HL-60/S4 treated with phorbol 12-myristate 13-acetate at 8.2 ng/mL for 4 days and 3 days (cell line): Measurements from ENCODE around the gene GTPBP1.

Experiments used
- in situ Hi-C: fragments of 300-500 bp; cut with MboI; formaldehyde crosslinking; loops from 2 replicates; pipeline ENCODE4 v1.15.0; 2022; ENCODE audit warnings: low sequenced_read_pairs

GTPBP1 gene

DNA sequence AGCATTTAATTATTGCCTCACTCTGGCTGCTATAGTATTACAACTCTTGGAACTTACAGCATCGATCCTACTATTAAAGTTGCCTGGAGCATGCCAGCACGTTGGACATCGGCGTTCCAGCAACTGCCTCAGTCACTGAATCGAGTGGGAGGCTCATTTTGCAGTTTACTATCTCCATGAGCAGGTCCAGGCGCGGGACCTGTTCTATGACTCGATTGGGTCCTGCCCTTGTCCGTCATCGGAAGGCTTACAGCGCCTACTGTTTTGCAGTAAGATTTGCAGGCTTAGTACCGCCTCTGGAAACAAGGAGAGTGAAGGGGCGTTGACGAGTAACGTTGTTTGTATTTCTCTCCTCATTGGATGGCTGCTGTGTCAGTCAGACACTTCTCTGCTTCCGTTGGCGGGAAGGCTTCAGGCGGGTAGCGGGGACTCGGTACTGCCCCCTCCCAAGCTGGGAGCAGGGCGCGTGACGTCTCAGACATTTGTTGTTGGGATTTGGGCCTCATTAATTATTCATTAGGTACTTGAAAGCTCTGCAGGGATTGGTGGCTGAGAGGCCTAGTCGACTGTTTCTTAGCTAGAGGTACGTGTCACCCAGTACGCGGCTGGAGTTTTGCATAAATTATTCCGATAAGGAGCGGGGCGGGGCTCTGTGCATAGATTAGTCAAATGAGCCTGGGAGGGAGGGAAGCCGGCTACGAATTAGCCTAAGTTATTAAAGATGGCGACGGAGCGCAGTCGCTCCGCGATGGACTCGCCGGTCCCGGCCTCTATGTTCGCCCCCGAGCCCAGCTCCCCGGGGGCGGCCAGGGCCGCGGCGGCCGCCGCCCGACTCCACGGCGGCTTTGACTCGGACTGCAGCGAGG, at the start of gene GTPBP1:
Gene GTPBP1 (plus strand): TSS at position 710 of the 866 bp plus-strand sequence. CDS start 12 bp downstream, at position 722.
- in situ Hi-C loops = no loop called here

DNA sequence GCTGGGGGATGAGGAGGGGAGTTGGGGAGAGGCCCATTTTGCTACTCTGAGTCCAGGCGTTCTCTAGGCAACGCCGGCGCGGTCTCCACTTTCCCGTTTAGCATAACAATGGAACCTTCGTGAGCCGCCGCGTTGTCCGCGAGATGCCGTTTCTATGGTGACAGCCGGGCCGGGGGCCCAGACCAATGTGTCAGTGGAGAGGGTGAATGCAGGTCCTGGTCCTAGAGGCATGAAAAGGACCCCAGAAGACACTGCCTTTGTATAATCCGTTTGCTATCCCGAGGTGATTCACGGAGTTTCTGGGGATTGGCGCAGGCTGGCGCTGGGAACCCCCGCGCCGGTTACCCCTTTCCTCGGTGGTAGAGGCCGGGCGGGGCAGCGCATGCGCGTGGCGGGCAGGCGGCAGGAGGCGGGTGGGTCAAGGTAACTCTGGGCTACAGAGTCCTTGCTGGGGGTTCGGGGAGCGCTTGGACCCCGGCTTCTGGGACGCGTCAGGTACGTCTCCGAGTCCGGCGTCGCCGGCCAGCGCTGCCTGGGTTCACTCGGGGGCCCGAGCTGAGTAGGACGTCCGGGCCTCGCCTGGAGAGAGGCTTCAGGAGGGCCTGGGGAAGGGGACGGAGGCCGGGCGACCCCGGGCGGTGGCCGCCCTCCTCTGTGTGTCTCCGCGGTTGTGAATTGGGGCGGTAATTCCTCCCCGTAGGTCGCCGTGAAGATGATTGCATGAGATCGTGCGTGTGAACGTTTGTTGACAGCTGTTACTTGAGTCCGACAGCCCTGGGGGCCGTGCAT, 49.3 kb upstream of the GTPBP1 start, which contains the start of the genes CBY1 and FAM227A:
Gene CBY1 (plus strand): TSS at position 383 of the 789 bp plus-strand sequence. CDS start 11,417 bp downstream, outside the sequence.
Gene FAM227A (minus strand): TSS at position 137 of the 789 bp plus-strand sequence. CDS start 6,224 bp downstream, outside the sequence.
- in situ Hi-C loops = no loop called here

DNA sequence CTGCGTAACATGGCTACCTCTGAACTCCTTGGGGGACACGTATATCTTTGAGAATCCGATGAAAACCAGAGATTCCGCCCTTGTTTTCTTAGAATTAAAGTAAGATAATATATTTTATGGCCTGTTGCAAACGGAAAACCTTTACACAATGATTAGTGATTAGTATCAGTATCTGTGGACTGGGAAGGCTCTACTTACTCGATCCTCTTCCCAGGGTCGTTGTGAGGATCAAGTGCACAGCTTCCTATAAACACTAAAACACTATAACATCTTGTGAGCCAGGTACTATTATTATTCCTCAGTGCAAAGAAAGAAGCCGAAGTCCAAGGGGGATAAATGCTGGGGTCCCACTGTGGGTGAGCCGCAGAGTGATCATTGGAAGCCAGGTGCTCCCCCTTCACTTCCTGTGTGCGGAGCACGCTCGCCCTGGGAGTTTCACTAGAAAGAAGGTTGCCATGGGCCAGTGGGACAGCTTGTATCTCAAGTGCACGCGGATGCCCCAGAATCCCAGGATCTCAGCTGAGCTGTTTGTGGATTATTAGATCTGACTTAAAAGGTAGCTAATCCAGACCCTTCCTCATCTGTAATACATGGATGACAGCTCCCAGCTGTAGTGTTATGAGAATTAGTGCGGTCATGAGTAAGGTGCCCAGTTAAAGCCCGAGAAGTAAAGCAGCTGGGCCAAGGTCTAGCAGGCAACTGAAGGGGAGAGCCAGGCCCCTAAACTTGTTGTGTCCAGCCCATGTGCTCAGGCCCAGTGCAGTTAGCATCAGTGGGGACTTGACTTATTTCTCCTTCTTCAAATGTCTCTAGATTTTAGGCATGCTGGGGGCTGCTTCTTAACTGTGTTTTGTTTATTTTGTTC, 48.5 kb upstream of the GTPBP1 start:
- in situ Hi-C loops = no loop called here

DNA sequence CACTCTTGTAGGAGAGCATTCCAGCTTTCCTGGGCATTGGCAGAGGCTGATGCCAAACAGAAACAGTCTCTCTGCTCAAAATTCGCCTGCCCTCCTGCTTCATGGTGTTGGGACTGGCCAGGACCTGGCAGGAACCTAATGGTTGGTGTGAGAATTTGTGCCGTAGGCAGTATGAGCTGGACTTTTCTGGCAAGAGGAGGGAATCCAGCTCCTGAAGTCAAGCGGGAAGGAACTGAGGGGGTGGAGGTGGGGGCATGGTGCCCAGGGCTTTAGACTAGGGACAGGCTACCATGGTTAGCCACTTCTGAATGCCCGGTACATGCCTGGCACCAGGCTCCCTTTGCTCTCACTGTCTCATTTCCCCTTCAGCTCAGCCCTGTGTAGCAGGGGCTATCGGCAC, 30.9 kb upstream of the GTPBP1 start:
- in situ Hi-C loops = no loop called here

DNA sequence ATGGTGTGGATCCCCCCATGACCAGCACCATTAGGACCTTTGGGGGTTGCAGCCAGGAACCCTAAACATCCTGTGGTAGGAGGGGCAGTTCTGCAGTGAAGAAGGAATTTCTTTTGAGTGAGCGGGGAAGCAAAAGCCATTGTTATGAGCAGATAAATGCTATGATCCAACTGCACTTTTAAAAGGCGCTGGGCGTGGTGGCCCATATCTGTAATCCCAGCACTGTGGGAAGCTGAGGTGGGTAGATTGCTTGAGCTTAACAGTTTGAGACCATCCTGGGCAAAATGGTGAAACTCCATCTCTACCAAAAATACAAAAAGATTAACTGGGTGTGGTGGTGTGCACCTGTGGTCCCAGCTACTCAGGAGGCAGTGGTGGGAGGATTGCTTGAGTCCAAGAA, 29.9 kb upstream of the GTPBP1 start:
- in situ Hi-C loops = no loop called here

DNA sequence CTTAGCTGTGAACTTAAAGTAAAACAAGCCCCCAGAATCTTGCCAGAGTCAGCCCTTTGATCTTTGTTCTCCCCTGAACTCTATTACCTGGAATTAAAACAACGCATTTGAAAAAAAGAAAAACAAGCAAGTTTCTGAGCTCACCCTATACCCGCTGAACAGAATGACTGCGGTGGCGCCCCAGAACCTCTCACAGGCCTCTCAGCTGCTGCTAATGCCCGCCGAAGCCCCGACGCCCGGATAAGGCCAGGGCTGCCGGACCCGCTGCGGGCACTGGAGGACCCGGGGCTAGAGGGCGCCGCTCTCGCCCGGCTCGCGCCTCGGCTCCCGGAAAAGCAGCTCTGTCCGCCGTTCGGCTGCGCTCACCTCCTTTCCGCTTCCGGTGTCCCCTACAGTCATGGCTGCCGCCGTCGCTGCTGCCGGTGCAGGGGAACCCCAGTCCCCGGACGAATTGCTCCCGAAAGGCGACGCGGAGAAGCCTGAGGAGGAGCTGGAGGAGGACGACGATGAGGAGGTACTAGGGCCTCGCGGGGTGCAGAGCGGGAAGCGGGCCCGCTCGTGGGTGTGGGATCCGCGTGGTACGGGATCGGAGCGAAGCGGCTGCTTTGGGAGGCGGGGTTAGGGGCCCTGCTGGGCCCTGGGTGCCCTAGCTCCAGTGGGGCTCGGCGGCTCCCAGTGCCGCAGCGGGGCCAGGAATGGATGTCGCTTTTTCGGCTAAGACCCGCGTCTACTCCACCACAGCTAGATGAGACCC, 24.0 kb upstream of the GTPBP1 start, which contains the start of gene TOMM22:
Gene TOMM22 (plus strand): TSS at position 376 of the 754 bp plus-strand sequence. CDS start 22 bp downstream, at position 398.
- in situ Hi-C loops = no loop called here

DNA sequence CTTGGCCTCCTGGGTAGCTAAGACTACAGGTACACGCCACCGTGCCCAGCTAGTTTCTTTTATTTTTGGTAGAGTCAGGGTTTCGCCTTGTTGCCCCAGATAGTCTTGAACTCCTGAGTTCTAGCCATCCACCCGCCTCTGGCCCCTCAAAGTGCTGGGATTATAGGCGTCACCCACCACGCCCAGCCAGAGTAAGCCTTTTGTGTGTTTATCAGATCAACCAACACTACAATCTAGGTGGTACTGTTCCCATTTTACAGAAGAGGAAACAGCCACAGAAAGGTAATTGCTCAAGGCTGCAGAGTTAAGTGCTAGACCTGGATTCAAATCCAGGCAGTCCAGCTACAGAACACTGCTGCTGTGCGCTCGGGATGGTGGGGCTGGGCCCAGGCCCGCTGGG, 20.8 kb upstream of the GTPBP1 start:
- in situ Hi-C loops = no loop called here

DNA sequence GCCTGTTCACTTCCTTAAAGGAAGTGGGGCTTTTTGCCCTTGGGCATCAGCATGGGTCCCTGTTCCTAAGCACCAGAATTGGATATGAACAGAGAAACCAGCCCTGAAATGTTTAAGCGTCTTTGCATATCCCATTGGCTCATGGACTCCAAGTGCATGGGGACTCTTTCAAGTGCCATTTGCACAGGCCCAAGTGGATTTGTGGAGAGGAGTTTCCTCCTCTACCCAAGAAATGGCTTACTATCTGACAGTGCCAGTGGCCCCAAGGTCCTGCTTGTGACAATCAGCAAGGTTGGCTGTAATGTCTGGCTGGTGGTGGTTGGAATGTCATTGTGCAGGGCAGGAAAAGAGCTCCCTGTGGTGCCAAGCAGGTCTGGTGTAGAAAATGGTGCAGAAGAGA, 20.0 kb upstream of the GTPBP1 start:
- in situ Hi-C loops = no loop called here

DNA sequence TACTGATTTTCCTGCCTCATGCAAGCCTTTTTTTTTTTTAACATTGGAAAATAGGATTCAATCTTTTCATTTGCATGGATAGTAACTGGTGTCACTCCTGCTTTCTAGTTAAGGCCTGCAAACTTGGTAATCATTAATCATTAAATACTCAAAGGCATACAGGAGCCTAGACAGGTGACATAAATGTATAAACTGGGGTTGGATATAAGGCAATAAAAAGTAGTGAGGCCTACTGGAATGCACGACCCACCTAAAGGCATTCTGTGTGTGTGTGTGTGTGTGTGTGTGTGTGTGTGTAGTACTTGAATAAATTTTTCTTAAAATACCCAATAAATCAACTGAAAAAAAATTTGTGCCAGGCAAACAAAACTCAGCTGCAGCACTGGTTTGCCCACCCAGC, 16.1 kb upstream of the GTPBP1 start:
- in situ Hi-C loops = no loop called here

DNA sequence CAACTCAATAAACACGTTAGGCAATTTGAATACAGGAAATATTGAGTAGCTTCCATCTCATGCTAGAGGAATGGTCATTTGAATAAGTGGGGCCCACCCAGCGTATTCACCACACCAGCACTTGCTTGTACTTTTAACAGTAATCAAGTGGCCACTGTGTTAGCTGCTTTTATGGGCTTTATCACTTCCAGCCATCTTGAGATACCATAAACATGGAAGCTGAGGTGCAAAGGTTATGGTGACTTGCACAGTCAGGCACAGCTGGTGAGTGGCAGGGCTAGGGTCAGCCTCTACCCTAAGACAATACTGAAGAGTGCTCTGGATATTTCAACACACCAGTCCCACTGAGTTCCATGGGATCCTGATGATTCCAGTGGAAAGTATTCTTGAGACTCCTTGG, 11.7 kb upstream of the GTPBP1 start:
- in situ Hi-C loops = no loop called here

DNA sequence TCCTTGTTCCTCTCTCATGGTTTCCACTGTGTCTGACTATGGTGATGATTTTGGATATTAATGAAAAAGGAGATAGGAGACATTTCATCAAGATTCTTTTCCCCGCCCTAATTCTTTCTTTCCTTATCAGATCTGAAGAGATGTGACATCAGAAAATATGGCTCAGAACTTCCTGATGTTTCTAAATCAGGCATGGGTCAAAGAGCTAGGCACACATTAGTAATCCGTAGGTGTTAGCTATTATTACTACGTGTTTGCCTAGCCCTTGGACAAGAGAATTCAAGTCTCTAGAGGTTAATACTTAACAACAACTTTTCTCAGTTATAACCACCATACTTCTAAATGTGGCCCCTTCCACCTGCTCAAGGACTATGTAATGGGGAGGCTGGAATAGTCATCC, 10.8 kb upstream of the GTPBP1 start:
- in situ Hi-C loops = no loop called here

DNA sequence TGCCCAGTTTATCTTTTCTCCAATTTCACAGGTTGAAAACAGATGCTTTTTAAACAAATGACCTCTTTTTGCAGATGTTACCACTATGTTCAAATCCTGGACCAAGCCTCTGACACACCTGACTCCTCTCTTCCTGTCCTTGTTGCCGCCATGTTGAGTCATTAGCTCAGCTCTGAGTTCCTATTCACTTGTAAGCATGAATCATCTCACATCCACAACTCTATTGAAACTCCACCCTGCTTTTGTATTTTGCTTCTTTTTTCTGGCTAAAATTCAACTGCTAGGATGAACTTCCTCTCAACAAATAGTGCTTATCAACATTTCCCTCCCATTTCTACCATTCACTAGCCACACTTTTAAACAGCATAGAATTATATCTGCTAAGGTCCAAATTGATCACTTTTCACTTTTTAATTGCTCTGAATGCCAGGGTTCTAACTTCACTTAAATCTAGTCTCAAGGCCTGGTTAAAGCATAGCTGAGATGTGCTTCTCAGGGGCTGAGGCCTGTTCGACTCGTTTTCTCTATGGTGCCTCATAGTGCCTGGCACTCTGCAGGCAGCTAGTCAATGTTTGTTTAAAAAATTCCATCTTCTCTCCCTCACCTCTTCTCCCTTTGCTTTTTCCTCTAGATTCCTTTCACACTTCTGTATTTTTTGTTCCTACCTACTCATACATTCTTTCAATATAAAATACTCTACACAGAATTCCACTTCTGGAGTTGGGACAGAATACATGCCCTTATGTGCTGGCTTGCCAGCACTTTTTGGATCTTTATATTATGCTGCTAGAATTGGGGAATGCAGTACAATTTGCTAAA, 8.9 kb upstream of the GTPBP1 start:
- in situ Hi-C loops = no loop called here

DNA sequence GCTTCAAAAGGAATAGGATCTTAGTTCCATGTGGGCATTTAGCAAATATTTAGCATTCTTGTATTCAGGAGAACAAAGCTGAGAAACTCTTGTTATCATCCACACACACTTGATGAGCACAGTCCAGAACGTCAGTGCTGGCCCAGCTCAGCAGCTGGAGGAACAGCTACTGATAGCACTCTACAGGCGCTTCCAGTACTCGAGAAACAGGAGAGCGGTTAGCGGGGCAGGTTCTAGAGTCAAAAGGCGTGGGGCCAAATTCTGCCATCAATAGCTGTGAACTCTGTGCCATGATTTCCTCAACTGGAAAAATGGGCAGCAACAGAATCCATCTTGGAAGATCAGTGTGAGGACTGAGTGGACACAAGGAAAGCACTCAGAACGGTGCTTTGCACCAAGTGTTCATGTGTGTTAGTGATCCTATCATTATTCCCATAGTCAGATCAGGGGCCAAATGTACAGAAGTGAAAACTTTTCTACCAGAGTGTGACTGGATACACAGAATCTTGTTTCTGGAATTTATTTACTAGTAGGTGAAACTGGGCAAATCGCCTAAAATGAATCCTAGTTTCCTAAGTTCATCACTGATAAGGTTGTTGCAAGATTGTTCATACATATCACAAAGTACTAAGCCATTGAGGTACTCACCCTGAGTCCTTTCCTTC, 8.2 kb upstream of the GTPBP1 start:
- in situ Hi-C loops = no loop called here

DNA sequence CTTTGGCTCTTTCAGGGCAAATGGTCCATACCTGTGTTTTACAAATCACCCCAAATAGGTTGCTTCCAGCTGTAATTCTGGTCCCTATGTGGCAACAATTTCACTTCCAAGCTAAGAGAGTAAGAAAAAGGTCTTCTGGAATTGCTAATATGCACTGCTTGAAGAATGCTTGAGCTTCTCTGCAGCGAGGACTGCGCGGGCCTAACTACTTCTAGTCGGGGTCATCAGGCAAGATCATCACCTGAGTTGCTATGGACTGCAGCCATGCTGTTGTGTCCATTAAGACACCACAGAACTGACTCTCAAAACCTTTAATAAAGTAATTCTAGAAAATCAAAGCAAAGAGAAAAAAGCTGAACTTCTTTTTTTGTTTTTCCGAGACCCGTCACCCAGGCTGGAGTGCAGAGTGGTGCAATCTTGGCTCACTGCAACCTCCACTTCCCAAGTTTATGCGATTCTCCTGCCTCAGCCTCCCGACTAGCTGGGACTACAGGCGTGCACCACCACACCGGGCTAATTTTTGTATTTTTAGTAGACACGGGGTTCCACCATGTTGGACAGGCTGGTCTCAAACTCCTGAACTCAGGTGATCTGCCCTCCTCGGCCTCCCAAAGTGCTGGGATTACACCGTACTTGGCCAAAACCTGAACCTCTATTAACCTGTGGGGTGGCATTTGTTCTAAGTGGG, 7.2 kb upstream of the GTPBP1 start:
- in situ Hi-C loops = no loop called here

DNA sequence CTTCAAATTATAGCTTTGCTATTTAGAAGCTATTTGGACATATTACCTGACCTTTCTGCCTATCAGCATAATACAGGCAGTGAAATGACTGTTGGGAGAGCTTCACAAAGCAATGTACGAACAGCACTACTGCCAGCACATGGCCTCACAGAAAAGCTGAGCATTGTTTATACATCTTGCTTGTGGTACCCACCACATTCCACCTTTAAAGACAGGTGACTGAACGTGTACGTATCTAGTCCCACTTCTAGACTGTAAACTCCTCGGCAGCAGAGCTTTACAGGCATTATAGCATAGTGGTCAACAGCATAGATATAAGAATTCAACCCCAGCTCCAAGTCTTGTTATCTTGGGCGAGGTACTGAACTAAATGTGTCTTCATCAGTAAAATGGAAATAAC, 6.6 kb upstream of the GTPBP1 start:
- in situ Hi-C loops = no loop called here

DNA sequence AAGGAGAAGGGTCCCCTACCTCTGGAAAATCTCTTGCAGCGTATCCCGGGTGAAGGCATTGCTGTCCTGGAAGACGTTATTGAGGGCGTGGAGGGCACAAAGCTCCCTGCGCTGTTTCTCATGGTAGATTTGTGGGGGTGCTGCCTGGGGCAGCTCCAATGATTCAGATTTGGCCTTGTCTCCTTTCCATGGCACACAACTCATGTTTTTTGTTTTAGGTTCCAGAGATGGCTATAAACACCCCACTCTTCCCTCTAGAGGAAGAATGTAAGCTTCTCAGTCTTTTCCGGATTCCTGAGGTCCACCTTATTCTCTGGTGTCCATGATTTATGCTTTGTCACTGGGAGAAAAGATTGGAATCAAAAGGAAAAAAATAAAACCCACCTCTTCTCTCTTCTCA, 6.0 kb upstream of the GTPBP1 start:
- in situ Hi-C loops = no loop called here

DNA sequence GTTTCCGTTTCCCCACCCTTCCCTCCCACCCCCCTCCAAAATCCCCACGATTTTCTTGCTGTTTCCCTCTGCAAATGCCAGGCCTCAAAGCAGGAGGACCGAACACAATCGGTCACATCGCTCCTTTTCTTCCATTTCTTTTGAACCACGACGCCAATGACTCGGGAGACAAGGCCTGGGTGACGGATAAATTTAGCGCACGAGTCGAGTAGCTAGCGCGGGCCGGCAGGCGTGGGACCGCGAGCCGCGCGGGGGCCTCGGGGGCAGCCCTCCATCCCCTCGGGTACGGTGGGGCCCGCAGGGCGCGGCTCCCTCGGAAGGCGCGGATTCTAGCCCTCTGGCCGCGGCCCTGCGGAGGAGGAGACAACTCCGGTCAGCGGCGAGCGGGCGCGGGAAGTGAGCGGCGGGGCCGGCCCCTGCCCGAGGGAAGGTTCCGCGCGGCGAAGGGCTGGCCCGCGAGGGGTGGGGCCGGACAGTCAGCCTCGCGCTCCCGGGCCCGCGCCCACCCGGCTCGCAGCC, 5.4 kb upstream of the GTPBP1 start:
- in situ Hi-C loops = no loop called here
